Rectal smooth muscle tissue (tissue), 1 donor: ENCODE data around the gene ATP6AP2.

ENCODE experiments used
- H3K27ac ChIP-seq: one replicate; pipeline ENCODE4 v1.7.0; 2013; ENCODE audit warnings: low read depth, low read length, inconsistent platforms
- H3K27me3 ChIP-seq: one replicate; pipeline ENCODE4 v1.7.0; 2013; ENCODE audit warnings: low read length; ENCODE audit not compliant: control insufficient read depth, insufficient read depth
- H3K36me3 ChIP-seq: one replicate; pipeline ENCODE4 v1.7.0; 2013; ENCODE audit warnings: low read length; ENCODE audit not compliant: control insufficient read depth, insufficient read depth
- H3K4me1 ChIP-seq: one replicate; pipeline ENCODE4 v1.7.0; 2013; ENCODE audit warnings: low read length; ENCODE audit not compliant: control insufficient read depth, insufficient read depth
- H3K4me3 ChIP-seq: one replicate; pipeline ENCODE4 v1.7.0; 2013; ENCODE audit warnings: low read length
- H3K9ac ChIP-seq: one replicate; pipeline ENCODE4 v1.7.0; 2013; ENCODE audit warnings: low read length

ATP6AP2 gene

DNA sequence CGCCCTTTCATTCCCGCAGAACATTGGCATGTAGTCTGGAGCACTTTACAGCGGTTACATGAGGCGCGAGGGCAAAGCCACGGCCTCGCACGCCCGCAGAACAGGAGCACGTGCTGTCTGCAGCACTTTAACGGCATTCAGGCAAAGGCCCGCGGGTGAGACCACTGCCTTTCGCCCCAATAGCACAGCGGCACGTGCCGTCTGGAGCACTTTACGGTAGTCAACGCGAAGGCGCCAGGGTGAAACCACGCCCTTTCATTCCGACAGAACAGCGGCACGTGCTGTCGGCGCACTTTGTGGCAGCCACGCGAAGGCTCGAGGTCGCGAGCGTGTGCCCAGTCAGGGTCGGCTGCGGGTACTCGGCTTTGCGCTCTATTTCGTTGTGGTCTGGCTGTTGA, 42.4 kb downstream of the ATP6AP2 start, which contains the start of gene MPC1L:
Gene MPC1L, plus strand, starts transcription at position 290 of the 398 bp plus-strand sequence. CDS start 138 bp downstream, outside the sequence.
- Histone ChIP-seq H3K36me3 (no peaks in the 10 kb centered on the region), H3K27me3 (peaks cover 4% of the 10 kb centered on the region), H3K27ac (no peak within 1 kb of the TSS), H3K4me3 (no peak within 1 kb of the TSS), H3K4me1 (no peaks in the 10 kb centered on the region), H3K9ac (no peak within 1 kb of the TSS)

DNA sequence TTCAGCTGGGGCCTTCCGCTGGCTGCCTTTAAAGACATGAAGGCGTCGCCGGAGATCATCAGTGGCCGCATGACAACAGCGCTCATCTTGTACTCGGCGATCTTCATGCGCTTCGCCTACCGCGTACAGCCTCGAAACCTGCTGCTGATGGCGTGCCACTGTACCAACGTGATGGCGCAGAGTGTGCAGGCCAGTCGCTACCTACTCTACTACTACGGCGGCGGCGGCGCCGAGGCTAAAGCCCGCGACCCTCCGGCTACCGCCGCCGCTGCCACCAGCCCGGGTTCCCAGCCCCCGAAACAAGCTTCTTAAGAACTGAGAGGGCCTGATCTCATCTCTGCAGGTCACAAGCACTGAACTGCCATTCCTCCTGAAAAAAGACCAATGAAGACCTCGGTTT, 42.9 kb downstream of the ATP6AP2 start:
- H3K9ac ChIP-seq, result no peak overlapping the region
- H3K27ac ChIP-seq, result no peak overlapping the region
- peaks cover 4% of the 10 kb centered on the region for H3K27me3 ChIP-seq
- no peaks in the 10 kb centered on the region for H3K4me1 ChIP-seq
- no peaks in the 10 kb centered on the region for H3K36me3 ChIP-seq
- H3K4me3 ChIP-seq, result no peak overlapping the region

DNA sequence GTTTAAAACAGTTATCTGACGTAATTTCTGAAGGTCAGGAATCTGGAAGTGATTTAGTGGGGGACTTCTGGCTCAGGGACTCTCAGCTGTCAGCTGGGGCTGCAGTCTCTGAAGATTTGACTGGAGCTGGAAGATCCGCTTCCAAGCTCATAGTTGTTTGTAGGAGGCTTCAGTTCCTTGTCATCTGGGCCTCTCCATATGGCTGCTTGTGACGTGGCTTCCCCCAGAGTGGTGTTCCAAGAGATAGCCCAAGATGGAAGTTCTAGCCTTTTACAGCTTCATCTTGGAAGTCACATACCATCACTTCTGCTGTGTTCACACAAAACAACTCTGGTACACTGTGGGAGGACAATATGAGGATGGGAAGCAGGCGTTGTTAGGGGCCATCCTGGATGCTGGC, 44.5 kb downstream of the ATP6AP2 start:
- H3K4me1 ChIP-seq, result no peaks in the 10 kb centered on the region
- H3K36me3 ChIP-seq, result peaks cover 4% of the 10 kb centered on the region
- no peak overlapping the region for H3K27ac ChIP-seq
- H3K9ac ChIP-seq, result no peak overlapping the region
- H3K4me3 ChIP-seq, result no peak overlapping the region
- peaks cover 4% of the 10 kb centered on the region for H3K27me3 ChIP-seq

DNA sequence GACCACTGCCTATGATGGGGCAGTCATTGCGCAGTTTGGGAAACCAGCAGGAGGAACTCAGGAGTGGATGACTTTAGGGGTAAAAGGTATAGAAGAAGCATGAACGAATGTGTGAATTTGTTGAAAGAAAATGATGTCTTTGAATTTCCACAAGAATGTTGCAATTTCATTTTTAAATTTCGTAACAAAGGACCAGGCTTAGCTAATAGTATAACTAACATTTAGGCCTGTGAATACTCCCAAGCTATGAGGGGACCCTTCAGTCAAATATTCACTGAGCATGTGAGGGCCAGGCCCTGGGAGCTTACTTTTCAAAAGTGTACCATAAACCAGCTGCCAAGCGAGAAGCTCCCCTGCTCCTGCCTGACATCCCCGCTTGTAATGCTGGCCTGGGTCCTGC, 47.7 kb downstream of the ATP6AP2 start:
- Histone ChIP-seq H3K9ac (no peak overlapping the region), H3K36me3 (peaks cover 12% of the 10 kb centered on the region), H3K4me3 (no peak overlapping the region), H3K27ac (no peak overlapping the region), H3K27me3 (no peaks in the 10 kb centered on the region), H3K4me1 (no peaks in the 10 kb centered on the region)

DNA sequence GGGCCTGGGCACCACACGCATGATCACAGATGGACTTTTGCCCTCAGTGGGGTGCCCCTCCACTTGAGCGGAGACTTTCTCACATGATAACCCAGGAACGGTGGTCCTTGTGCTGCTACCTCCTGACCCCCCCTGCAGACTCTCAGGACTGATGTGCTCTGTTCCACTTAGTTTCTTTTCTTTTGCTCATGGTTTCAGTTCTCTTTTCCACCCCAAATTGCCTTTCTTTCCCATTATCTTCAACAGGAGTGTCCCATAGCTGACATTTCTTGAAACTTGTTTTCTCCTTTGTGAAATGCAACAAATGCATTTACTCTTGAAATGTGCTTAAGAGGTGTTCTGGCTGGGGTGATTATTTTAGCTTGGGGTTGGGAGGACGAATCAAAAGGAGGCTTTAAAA, 51.4 kb downstream of the ATP6AP2 start:
- Histone ChIP-seq H3K9ac (no peak overlapping the region), H3K27me3 (no peaks in the 10 kb centered on the region)

DNA sequence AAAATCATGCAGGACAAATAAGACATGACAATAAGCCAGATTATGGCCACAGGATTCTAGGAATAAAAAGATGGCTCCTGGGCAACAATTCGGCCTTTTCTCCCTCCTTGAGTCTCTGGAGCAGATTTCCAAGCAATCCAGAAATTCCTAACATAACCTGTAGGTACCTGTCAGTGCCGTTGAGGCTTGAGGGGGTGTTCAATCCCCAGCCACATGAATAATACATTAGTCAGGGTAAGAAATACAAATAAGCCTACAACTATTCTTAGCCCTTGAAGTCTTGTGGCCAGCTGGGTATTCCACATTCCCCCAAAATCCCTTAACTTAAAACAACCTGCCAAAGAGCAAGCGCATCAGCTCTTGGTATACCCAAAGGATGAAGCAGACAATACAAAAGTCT, 56.9 kb downstream of the ATP6AP2 start:
- peaks cover 7% of the 10 kb centered on the region for H3K36me3 ChIP-seq
- H3K4me3 ChIP-seq, result no peak overlapping the region
- H3K27ac ChIP-seq, result no peak overlapping the region
- H3K4me1 ChIP-seq, result no peaks in the 10 kb centered on the region
- H3K27me3 ChIP-seq, result no peaks in the 10 kb centered on the region
- H3K9ac ChIP-seq, result no peak overlapping the region

More for the DNA sequence above, 51.4 kb downstream of the ATP6AP2 start:
- Histone ChIP-seq H3K36me3 (peaks cover 18% of the 10 kb centered on the region), H3K4me3 (no peak overlapping the region), H3K27ac (no peak overlapping the region), H3K4me1 (no peaks in the 10 kb centered on the region)

DNA sequence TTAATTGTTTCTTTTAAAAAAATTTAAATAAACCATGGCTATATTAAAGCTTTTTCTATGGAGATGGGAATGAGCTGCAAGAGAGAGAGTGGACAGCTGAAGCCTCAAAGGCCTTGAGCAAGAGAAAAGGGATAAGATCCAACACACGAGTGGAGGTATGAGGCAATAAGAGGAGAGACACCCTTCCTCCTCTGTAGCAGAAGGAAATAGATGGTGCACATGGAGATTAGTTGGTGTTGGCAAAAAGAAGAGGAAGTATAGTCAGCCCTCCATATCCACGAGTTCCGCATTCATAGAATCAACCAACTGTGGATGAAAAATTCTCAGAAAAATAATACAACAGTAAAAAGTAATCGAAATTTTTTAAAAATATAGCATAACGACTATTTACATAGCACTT, 63.4 kb downstream of the ATP6AP2 start:
- Histone ChIP-seq H3K36me3 (no peaks in the 10 kb centered on the region), H3K9ac (no peak overlapping the region), H3K4me1 (peaks cover 6% of the 10 kb centered on the region), H3K27me3 (no peaks in the 10 kb centered on the region), H3K27ac (peak overlapping the region; percentile 61), H3K4me3 (peak overlapping the region; percentile 61)

DNA sequence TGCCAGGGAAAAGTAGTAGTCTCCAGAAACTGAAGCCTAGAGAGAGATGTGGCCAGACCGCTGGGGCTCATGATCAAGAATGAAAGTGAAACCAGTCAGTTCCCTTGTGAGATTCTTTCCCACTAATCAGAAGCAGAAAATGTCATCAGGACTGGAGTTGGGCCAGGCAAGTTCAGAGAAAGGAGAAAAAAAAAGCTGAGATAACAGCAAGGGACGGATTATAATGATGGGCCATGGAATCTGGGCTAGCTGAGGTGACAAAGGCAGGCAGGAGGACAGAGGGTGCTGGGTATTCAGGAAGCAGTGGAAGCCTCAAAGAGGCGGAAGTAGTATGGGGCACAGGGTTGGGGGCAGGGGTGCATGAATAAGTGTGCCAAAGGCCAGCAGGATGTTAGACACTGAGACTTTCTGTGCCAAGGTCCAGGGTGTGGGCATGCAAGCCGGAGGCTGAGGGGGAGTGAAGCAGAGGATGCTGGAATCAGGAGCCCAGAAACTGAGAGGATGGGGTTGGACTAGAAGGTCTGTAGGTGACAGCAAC, 64.1 kb downstream of the ATP6AP2 start:
- peak overlapping the region; percentile 61 for H3K27ac ChIP-seq
- H3K9ac ChIP-seq, result no peak overlapping the region
- no peaks in the 10 kb centered on the region for H3K27me3 ChIP-seq
- peak overlapping the region; percentile 61 for H3K4me3 ChIP-seq
- no peaks in the 10 kb centered on the region for H3K36me3 ChIP-seq
- peaks cover 6% of the 10 kb centered on the region for H3K4me1 ChIP-seq

DNA sequence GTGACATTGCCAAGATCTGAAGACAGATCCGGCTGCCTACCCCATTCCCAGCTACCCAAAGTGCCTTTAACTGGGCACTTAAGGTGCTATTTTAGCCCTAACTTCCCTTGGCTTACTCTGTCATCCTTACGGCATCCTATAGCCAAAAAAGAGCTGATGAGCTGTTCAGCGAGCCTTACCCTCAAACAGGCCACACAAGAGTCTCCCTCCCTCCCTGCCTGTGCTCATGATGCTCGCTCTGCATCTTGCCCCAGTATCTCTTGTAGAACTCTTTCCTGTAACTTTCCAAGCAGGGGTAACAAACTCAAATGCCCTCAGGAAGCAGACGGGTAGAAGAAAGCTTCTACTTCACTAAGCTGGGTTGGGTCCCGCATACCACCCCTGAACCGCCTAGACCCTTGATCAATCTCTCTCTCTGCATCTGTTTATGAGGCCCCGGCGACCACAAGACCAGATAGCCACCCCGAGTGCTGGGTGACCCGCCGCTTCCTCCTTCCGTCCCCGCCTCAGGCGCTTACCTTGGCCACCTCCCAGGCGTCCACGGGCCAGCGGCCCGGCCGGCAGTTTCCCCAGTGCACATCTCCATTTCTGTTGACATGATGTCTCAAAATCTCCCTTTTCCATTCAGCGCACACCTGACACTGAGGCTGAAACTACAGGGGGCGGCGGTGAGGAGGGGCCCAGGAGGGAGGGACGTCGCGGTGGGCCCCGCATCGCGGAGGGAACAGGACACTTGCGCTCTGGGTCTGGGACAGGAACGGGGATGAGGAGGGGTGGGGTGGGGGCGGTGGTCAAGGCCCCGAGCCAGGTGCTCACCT, 65.9 kb downstream of the ATP6AP2 start:
- Histone ChIP-seq H3K4me3 (peak overlapping the region; percentile 78), H3K4me1 (peaks cover 6% of the 10 kb centered on the region)

DNA sequence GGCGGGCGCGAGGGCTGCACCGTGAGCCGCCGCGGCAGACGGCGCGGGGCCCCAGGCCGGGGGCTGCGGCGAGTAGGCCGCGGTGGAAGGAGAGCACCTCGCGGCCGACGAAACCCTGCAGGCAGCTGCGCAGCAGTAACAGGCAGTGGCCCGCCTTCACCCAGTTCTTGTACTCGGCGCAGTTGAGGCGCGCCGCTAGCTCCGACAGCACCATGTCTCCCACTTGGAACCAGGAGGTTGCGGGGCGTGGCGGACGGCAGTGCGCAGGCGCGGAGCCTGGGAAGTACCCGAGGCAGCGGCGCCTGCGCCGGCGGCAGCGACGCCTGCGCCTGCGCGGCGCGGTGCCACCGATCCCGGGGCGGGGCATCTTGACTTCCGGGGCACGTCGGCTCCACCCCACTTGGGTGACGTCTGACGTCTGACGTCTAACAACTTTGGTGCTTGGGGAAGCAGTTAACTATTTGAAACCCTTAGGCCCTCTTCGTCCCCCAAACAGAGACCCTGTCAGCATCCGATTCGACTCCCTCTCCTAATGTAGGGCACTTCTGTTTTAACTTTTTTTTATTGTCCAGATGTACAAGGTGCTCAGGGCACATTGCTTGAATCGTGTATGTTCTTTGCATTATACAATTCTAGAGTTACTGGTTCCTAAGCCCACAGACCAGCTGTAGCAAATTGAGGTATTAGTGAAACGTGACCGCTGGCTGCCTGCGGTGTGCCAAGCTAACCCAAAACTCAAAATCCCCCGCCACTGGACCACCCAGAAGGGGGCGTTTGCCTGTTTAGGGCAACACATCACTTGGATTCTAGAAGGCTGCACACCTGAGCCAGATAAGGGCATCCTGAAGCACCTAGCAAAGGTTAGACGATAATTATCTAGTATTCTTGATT, 66.8 kb downstream of the ATP6AP2 start, which contains the start of gene CXorf38:
Gene CXorf38, minus strand, starts transcription at position 255 of the 891 bp plus-strand sequence. Its CDS starts 41 bp downstream, at position 214.
- H3K27me3 ChIP-seq, result no peaks in the 10 kb centered on the region
- peak within 1 kb of the TSS; percentile 56 for H3K27ac ChIP-seq
- H3K36me3 ChIP-seq, result no peaks in the 10 kb centered on the region
- H3K4me3 ChIP-seq, result peak within 1 kb of the TSS; percentile 78
- peaks cover 6% of the 10 kb centered on the region for H3K4me1 ChIP-seq
- H3K9ac ChIP-seq, result peak within 1 kb of the TSS; percentile 59

More for the DNA sequence above, 65.9 kb downstream of the ATP6AP2 start:
- peak overlapping the region; percentile 59 for H3K9ac ChIP-seq
- peak overlapping the region; percentile 56 for H3K27ac ChIP-seq
- H3K27me3 ChIP-seq, result no peaks in the 10 kb centered on the region
- no peaks in the 10 kb centered on the region for H3K36me3 ChIP-seq

DNA sequence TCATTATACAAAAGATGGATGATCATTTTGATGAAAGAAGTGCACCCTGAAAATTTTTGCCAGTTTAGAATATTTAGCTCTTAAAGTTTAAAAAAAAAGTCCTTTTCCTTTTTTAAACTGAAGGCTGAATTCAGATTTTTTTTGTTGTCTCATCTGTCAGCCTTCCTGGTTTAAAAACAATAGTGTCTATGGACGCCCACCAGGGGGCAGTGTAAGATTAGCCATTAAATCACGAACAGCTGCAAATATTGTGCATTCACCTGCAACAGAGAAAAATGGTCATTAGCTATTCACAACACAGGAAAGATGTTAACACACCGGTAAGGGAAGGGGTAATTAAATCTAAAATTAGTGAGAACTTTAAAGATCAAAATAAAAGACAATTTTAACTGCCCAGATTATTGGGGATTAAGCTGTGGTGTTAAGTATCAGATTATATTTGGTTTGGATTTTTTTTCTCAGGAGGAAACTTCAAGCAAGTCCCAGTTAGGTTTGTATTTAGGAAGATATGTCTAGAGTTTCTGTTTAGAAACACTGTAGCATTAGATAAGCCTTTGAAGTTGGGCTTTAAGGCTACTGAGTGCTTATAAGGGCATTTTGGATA, 71.0 kb downstream of the ATP6AP2 start:
- Histone ChIP-seq H3K9ac (no peak overlapping the region), H3K27me3 (no peaks in the 10 kb centered on the region), H3K4me3 (no peak overlapping the region), H3K27ac (no peak overlapping the region), H3K4me1 (peaks cover 2% of the 10 kb centered on the region), H3K36me3 (no peaks in the 10 kb centered on the region)

DNA sequence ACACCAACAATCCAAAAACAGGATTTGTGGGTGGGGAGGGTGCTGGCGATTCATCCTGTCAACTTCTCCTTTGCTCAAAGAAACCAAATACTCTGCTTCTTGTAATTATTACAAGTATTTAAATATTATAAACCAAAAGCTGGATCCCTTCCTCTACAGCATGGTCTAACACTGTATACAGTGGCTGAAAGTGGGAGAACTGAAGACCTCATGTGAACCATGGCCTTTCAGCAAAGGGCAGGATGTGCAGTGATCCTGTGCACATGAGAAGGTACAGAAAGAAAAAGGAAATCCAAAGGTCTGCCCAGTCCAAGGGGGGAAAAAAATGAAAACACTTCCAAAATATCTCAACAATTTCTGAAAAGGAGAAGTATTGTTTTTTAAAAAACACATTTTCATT, 71.9 kb downstream of the ATP6AP2 start:
- Histone ChIP-seq H3K27ac (no peak overlapping the region), H3K36me3 (no peaks in the 10 kb centered on the region), H3K9ac (no peak overlapping the region), H3K4me1 (peaks cover 2% of the 10 kb centered on the region), H3K4me3 (no peak overlapping the region), H3K27me3 (no peaks in the 10 kb centered on the region)
